CD4-positive, alpha-beta T cell (primary cell): ENCODE data around the gene SEMA6B. TPM values are rescaled to one million over a fixed set of nuclear protein-coding genes. Genes with fewer than 3 reads are reported as not detected.

Source experiments
- ATAC-seq: fragments of 200-7000 bp; cut with Tn5 transposase; one replicate; pipeline ENCODE4 v1.10.0; 2022; ENCODE audit warnings: mild to moderate bottlenecking; ENCODE audit not compliant: poor library complexity
- CTCF ChIA-PET: fragments of 350-600 bp; sonication (Branson Sonifier 250); formaldehyde crosslinking; loops from one replicate; lab custom pipeline; 2021; ENCODE audit warnings: antibody characterized with exemption, inconsistent platforms; lab: Charles Lee
- POLR2A ChIA-PET: fragments of 350-600 bp; sonication (Branson Sonifier 250); formaldehyde crosslinking; loops from one replicate; lab custom pipeline; 2021; ENCODE audit warnings: antibody characterized with exemption, inconsistent platforms; lab: Charles Lee
- DNase-seq, 14 experiments: peaks; one replicate each; pipeline ENCODE4 v3.0.0-alpha.2; 2013 to 2020; ENCODE audit warnings: mixed read lengths in 2 of 14
- H3K27ac ChIP-seq, 2 donors: one replicate each; pipeline versions ENCODE4 v1.5.1 to v1.7.0; 2013; ENCODE audit warnings: low read length in 2 of 2, low read depth in 1 of 2, mild to moderate bottlenecking in 1 of 2
- H3K27me3 ChIP-seq, 2 experiments: 1 replicate in 1 of 2; 2 replicates in 1 of 2; pipeline versions ENCODE4 v1.6.1 to v1.7.0; 2013; ENCODE audit warnings: low read length in 2 of 2, control low read depth in 1 of 2, mild to moderate bottlenecking in 1 of 2, moderate library complexity in 1 of 2; ENCODE audit not compliant: insufficient read depth in 2 of 2, control insufficient read depth in 1 of 2
- H3K36me3 ChIP-seq: one replicate; pipeline ENCODE4 v1.6.1; 2013; ENCODE audit warnings: low read length, control low read depth; ENCODE audit not compliant: insufficient read depth
- H3K4me1 ChIP-seq: one replicate; pipeline ENCODE4 v1.6.1; 2013; ENCODE audit warnings: low read length, control low read depth; ENCODE audit not compliant: insufficient read depth
- H3K4me3 ChIP-seq: one replicate; pipeline ENCODE4 v1.5.1; 2013; ENCODE audit warnings: mild to moderate bottlenecking, low read length, moderate library complexity
- H3K9me3 ChIP-seq, 2 experiments: 1 replicate in 1 of 2; 2 replicates in 1 of 2; pipeline versions ENCODE4 v1.6.1 to v1.7.0; 2013; ENCODE audit warnings: low read length in 2 of 2, mild to moderate bottlenecking in 2 of 2, control low read depth in 1 of 2, moderate library complexity in 1 of 2; ENCODE audit not compliant: control insufficient read depth in 1 of 2, insufficient read depth in 1 of 2
- H3K27ac Mint-ChIP-seq: one replicate; pipeline ENCODE4 v1.8.0; 2020; ENCODE audit warnings: mixed read lengths
- H3K27me3 Mint-ChIP-seq: one replicate; pipeline ENCODE4 v1.8.0; 2021; ENCODE audit warnings: mixed read lengths
- H3K36me3 Mint-ChIP-seq: one replicate; pipeline ENCODE4 v1.8.0; 2021; ENCODE audit warnings: low read depth, mixed read lengths
- H3K4me1 Mint-ChIP-seq: one replicate; pipeline ENCODE4 v1.8.0; 2021; ENCODE audit warnings: low read depth, mixed read lengths
- H3K4me3 Mint-ChIP-seq: one replicate; pipeline ENCODE4 v1.8.0; 2020; ENCODE audit warnings: mild to moderate bottlenecking, mixed read lengths
- H3K9me3 Mint-ChIP-seq: one replicate; pipeline ENCODE4 v1.8.0; 2020; ENCODE audit warnings: mixed read lengths
- intact Hi-C, 2 experiments: fragments of 100-400 bp; cut with DNase I in 1 of 2; cut with micrococcal nuclease in 1 of 2; formaldehyde crosslinking; loops; one replicate each; pipeline versions ENCODE4 v1.15.1 to v1.9.0; 2023 to 2025; cut with DNase I, micrococcal nuclease
- total RNA-seq, 174 experiments: library from RNA in 2 of 174; stranded (reverse) in 2 of 174; gene quantifications; one replicate each; pipeline ENCODE4 v1.2.3 and lab custom pipeline; 2021 to 2026
- TF ChIP-seq, protein P1 (sequence below): fragments of 200-600 bp; IDR thresholded peaks from one replicate; pipeline ENCODE4 v1.8.0; 2022; ENCODE audit warnings: antibody characterized with exemption, mild to moderate bottlenecking

SEMA6B gene
- total RNA-seq, 2 experiments from 2014 or later: 0.14 to 0.17 TPM

DNA sequence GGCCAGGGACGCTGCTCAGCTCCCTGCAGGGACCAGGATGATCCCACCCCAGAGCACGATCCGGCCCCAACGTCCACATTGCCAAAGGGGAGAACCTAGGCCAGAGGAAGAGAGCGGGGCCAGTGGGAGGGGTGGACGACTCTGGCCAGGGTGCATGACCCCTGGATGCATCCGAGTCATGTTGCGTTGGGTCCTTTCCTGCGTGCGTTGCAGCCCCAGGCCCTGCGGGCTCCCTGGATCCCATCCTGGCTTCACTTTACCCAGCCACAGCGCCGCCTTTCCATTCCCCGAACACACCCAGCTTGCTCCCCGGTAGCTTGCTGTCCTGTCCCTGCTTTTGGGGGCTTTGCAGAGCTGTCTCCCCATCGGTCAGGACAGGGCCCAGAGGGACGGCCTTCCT is 51.7 kb downstream of the SEMA6B start:
- Histone ChIP-seq H3K27ac (no peak overlapping the region), H3K4me1 (no peaks in the 10 kb centered on the region), H3K27me3 (no peaks in the 10 kb centered on the region), H3K9me3 (peaks cover 0 to 14% of the 10 kb centered on the region in 2 experiments), H3K36me3 (peaks cover 7% of the 10 kb centered on the region), H3K4me3 (no peak overlapping the region)
- no peak for ATAC-seq
- Mint-ChIP-seq H3K27ac (no peak overlapping the region), H3K36me3 (peaks cover 12% of the 10 kb centered on the region), H3K4me1 (no peaks in the 10 kb centered on the region), H3K27me3 (no peaks in the 10 kb centered on the region), H3K4me3 (no peak overlapping the region), H3K9me3 (no peaks in the 10 kb centered on the region)
- CTCF ChIA-PET: no interaction called here
- POLR2A ChIA-PET: no interaction called here
- intact Hi-C loops: no loop called here
- DNase-seq: no peak
- TF ChIP-seq, protein P1, sequence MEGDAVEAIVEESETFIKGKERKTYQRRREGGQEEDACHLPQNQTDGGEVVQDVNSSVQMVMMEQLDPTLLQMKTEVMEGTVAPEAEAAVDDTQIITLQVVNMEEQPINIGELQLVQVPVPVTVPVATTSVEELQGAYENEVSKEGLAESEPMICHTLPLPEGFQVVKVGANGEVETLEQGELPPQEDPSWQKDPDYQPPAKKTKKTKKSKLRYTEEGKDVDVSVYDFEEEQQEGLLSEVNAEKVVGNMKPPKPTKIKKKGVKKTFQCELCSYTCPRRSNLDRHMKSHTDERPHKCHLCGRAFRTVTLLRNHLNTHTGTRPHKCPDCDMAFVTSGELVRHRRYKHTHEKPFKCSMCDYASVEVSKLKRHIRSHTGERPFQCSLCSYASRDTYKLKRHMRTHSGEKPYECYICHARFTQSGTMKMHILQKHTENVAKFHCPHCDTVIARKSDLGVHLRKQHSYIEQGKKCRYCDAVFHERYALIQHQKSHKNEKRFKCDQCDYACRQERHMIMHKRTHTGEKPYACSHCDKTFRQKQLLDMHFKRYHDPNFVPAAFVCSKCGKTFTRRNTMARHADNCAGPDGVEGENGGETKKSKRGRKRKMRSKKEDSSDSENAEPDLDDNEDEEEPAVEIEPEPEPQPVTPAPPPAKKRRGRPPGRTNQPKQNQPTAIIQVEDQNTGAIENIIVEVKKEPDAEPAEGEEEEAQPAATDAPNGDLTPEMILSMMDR: no peak

DNA sequence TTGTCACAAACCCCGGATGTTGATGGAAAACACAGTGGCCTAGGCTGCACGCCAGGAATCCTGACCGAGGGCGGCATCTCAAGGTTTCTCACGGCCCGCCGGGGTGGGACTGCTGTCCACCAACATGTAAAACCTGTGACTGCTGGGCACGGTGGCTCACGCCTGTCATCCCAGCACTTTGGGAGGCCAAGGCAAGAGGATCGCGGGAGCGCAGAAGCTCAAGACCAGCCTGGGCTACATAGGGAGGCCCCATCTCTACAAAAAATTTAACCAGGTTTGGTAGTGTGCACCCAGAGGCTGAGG is 52.4 kb downstream of the SEMA6B start:
- H3K36me3 ChIP-seq: peaks cover 11% of the 10 kb centered on the region
- TF ChIP-seq, protein P1: no peak
- Mint-ChIP-seq H3K4me3 (no peak overlapping the region), H3K27ac (no peak overlapping the region), H3K36me3 (peaks cover 12% of the 10 kb centered on the region), H3K27me3 (no peaks in the 10 kb centered on the region), H3K9me3 (no peaks in the 10 kb centered on the region), H3K4me1 (no peaks in the 10 kb centered on the region)
- ATAC-seq (no peak), DNase-seq (no peak)
- H3K27ac ChIP-seq: no peak overlapping the region
- intact Hi-C loops: no loop called here
- H3K27me3 ChIP-seq: no peaks in the 10 kb centered on the region
- POLR2A ChIA-PET: no interaction called here
- H3K9me3 ChIP-seq: peaks cover 0 to 14% of the 10 kb centered on the region in 2 experiments
- no peak overlapping the region for H3K4me3 ChIP-seq
- CTCF ChIA-PET: no interaction called here
- H3K4me1 ChIP-seq: no peaks in the 10 kb centered on the region

DNA sequence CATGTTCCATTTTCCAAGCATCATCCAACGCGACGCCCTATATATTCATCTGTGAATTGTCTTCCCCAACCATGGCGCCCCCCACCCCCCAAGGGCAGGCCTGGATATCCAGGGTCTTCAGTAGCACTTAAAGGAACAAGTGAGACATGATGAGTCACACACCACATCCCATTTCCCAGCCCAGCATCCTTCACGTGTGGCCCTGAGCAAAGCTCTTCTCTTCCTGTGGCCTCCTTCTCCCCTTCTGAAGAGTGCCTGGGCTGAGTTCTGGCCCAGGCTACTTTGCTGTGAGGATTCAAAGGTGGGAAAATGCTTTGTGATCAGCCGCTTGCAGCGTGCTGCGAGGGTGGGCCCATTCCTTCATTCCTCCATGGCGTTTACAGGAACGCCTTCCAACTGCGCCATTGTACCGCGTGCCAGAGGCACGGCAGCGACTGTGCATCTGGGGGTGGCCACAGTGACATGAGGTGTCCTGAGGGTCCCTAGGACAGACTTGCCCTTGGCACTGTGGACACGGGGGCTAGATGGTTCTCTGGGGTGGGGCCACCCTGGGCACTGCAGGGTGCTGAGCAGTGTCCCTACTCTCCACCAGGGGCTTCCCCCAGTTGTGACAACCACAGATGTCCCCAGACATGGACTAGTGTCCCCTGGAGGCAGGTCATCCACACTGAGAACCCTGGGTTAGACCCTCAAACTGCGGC is 52.9 kb downstream of the SEMA6B start:
- ChIA-PET POLR2A (no interaction called here), CTCF (no interaction called here)
- DNase-seq (no peak), ATAC-seq (no peak)
- no peak overlapping the region for H3K4me3 ChIP-seq
- intact Hi-C loops: no loop called here
- Mint-ChIP-seq H3K27me3 (no peaks in the 10 kb centered on the region), H3K4me3 (no peak overlapping the region), H3K9me3 (no peaks in the 10 kb centered on the region), H3K36me3 (peaks cover 12% of the 10 kb centered on the region), H3K4me1 (no peaks in the 10 kb centered on the region), H3K27ac (no peak overlapping the region)
- peaks cover 0 to 14% of the 10 kb centered on the region in 2 experiments for H3K9me3 ChIP-seq
- peaks cover 12% of the 10 kb centered on the region for H3K36me3 ChIP-seq
- no peak overlapping the region for H3K27ac ChIP-seq
- no peaks in the 10 kb centered on the region for H3K4me1 ChIP-seq
- TF ChIP-seq, protein P1: no peak
- H3K27me3 ChIP-seq: no peaks in the 10 kb centered on the region
